HG03060 (cell line): Measurements from ENCODE around the gene BTN3A1.
A peak's percentile ranks its signal among the peaks of the same experiment; 100 is the strongest.
"Not testable (repeated sequence)": the region's sequence is repeated elsewhere in the genome, so short reads cannot be mapped to it uniquely, and the experiment has no call there.

Experiments
- ATAC-seq: cut with Tn5 transposase; IDR thresholded peaks from one replicate; pipeline ENCODE4 v1.9.1; 2021; ENCODE audit warnings: low read depth, moderate number of reproducible peaks; ENCODE audit not compliant: unreplicated experiment

Gene BTN3A1

GRCh38 chr6:26438000-26438399, 35.9 kb downstream of the BTN3A1 start:
- no peak for ATAC-seq

DNA sequence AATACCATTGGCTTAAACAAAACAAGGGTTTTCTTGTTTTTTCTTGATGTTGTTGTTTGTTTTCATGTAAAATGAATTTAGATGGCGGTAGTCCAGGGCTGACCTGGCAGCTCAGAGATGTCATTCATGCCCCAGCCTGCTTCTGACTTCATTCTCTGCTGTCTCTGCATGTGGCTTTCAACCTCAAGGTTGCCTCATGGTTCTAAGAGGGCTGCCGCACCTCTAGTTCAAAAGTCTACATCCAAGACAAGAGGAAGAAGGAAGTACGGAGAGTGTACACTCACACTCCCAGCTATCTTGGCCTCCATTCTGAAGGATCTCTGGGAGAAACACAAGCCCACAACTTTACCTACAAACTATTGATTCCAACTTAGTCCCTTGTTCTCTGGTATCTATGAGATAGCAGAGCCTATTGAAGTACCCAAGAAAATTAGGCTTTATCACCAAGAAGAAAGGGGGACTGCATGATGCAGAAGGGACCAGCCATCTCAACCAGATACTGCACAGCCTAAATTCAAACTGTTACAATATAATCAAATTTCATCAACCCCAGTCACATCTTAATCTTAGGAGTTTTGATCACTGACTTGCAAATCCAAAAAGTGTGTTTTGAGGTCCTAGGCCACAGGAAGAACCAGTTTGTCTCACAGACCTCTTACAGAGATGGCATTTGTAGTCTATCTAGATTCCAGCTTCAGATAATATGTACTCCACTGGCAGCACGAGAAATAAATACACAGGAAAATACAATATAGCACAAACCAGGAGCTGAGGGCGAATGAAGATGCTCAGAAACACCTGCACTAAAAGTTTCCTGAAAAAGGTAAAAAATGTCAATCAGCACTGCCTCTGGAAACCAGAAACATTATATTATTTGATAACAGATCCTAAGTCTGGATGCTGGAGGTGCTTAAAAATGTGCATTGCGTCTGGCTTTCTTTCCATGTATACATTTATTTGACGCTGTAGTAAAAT, 37.4 kb downstream of the BTN3A1 start:
- ATAC-seq, result no peak

DNA sequence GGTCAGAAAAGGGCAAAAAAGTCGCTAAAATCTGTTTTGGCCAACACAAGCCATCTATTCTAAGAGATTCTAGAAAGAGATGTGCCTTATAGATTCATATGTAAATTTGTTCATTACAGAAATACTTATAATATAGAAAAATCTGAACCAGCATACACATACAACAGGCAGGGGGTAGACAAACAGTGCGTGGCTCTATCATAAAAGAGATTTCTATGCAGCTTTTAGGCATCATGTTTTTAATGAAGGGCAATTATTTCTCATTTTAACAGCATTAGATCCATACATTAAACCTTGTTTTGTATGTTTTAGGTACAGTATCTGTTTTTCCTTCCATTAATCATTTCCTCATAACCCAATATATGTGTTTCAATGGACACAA, 38.9 kb downstream of the BTN3A1 start:
- no peak for ATAC-seq

DNA sequence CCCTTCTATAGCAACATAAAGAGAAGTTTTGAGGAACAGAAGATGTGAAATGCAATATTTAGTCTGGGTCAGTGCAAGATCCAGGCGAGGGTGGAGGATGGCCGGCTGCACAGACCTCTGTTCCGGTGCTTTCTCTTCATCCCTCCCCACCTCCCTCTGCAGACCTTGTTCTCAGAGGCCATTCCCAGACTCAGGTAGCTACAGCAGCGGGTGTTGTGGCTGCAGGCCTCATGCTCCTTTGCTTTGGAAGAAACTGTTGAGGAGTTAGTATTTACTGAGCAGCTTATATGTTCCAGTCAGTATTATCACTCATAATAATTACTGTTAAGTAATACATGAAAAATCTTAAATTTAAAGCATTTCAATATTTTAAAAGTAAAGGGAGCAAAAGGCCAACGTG, 39.9 kb downstream of the BTN3A1 start:
- no peak for ATAC-seq

DNA sequence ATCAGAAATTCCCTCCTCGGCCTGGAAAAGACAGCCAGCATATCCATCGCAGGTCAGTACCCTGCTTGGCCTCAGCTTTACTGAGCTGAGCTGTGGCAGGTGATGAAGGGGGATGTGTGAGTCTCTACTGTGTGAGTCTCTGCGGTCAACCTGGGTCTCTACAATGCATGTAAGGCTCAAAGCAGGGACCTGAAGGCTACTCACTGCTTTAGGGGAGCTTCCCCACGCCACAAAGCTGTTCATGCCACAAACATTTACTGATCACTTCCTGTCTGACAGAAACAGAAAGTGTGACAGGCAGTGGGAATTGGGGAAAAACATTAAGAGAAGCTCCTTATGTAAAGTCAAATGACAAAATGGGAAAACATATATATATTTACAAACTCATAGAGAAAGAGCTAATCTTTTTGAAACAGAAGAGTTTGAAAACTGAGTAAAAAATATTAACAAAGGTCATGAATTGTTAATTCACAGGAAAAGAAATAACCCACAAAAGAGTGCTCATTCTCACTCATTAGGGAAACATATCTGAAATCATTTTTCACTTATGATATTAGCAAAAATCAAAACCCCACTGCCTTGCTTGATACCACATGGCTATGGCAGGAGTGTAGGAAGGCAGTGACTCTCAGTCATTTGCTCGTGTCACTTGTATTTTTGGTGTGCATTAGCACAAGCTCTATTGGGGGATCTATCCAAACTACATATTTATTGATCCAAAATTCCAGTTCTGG, 44.0 kb downstream of the BTN3A1 start:
- peak; percentile 56 for ATAC-seq

- ATAC-seq, result no peak
Measured at GRCh38 chr6:26447257-26447656, 45.2 kb downstream of the BTN3A1 start.

DNA sequence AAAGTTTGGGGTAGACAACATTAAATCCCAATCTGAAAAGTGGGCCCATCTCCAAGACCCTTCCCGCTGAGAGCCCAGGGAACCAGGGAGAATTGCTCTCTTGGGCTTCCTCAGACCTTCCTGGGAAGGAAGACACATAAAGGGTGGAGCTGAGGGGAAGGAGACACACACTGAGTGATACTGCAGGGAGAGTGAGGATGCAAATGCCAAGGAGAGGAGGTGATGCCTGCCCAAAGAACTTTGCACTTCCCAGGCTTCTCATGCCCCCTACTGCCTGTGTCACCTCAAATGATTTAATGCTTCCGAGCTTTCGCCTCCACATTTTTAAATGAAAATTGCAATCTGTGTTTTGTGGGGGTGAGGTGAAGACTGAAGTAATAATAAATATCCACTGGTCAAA, 48.2 kb downstream of the BTN3A1 start:
- no peak for ATAC-seq

DNA sequence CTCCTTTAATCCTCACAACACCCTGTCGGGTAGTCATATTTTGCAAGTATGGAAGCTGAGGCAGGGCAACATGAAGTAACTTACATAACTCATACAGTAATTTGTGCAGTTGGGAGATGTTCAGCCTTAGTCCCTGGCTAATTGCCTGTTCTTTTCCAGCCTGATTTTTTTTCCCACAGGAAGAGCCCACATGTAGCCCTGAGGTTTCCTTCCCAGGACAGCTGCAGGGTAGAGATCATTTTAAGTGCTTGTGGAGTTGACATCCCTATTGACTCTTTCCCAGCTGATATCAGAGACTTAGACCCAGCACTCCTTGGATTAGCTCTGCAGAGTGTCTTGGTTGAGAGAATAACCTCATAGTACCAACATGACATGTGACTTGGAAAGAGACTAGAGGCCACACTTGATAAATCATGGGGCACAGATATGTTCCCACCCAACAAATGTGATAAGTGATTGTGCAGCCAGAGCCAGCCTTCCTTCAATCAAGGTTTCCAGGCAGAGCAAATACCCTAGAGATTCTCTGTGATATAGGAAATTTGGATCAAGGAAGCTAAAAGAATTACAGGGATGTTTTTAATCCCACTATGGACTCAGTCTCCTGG, 50.7 kb downstream of the BTN3A1 start:
- no peak for ATAC-seq

DNA sequence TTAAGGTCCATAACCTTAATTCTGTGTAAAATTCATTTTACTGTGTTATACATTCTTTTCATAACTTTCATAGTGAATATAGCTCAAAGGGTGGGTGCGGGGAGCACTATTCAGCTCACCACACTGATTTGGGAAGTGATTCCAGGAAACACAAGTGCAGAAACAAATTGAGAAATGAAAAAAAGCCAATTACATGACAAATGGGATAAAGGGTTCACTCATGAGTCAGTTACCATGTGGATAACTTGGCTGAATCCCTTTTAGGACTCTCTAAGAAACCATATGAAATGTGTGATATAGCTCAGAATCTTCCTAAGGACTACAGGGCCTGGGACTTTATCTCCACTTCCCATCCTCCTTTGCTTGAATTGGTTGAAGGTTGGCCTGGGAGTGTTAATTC, 52.6 kb downstream of the BTN3A1 start:
- no peak for ATAC-seq

- ATAC-seq, result no peak
Measured at GRCh38 chr6:26455357-26455970, 53.4 kb downstream of the BTN3A1 start.

DNA sequence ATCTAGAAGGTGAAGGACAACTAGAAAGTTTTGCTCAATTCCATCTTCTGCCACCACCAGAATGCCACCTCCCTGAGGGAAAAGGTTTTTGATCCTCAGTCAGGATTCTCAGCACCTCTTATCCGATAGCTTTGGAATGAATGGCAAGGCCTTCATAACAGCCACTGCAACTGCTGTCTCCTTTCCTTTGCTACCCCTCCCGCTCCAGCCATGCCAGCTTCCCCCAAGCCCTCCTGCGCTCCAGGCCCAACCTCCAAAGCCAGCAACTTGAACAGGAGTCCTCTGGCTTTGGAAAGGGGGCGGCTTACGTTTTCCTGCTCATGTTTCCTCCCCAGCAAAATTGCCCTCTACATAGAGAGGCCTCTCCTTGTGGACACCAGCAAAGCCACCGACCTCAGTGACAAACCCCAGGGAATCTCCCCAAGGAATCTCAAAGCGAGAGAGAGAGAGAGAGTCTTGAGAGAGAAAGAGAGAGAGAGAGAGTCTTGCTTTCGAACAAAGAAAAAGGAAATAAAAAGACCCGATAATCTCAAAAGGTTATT, 55.3 kb downstream of the BTN3A1 start:
- ATAC-seq, result peak; percentile 12

DNA sequence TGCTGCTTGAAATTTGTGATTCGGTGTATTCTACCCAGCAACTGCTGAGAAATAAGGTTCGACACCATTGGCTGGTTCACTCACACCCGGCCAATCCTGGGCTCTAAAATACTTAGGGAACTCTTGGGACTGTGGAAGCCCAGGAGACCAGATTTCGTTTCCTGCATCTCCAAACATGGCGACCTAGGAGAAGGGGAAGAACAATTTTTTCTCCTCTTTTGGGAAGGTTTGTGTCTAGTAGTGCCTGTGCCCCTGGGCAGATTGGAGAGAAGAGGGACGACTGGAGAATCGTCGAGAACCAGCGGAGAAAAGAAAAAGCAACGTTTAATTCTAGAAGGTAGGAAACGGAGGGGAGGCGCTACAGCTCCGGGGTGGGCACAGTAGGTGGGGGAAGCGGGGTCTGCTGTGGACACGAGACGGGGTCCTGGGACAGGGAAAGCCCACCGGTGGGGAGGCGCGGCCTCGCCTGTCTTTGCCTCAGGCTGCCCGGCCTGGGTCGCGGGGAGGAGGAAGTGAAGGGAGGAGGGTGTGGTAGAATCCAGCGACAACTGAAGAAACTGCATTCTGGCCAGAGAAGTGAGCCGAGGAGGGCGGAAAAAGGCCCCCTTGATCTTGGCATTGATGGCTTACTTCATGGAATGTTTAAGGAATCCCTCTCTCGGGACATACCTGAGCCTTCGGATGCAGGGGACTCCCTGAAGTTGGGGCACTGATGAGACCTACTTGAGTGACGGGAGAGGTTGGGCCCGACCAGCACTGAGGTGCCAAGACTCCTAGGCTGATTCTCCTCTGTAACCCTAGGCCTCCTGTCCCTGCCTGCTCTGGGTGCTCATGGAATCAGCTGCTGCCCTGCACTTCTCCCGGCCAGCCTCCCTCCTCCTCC, 56.0 kb downstream of the BTN3A1 start, which contains the start of gene BTN2A1:
TSS of gene BTN2A1 (plus strand) at position 150 of the 883 bp plus-strand sequence. CDS start at position 832, 682 bp downstream.
- ATAC-seq, result peak; percentile 95

- ATAC-seq, result no peak
Measured at GRCh38 chr6:26459023-26459810, 57.1 kb downstream of the BTN3A1 start.

- ATAC-seq, result not testable (repeated sequence)
Measured at GRCh38 chr6:26461353-26461752, 59.3 kb downstream of the BTN3A1 start.

- no peak for ATAC-seq
Measured at GRCh38 chr6:26464014-26464413, 61.9 kb downstream of the BTN3A1 start.

- no peak for ATAC-seq
Measured at GRCh38 chr6:26464416-26465131, 62.5 kb downstream of the BTN3A1 start.
